Mesothelial cell of epicardium (in vitro differentiated cells): ENCODE measurements around the gene MBLAC1. TPM values are rescaled to one million over a fixed set of nuclear protein-coding genes. Genes with fewer than 3 reads are reported as not detected.
"Not testable (repeated sequence)": the region's sequence is repeated elsewhere in the genome, so short reads cannot be mapped to it uniquely, and the experiment has no call there.

Experiments
- DNase-seq, 2 experiments: peaks; one replicate each; pipeline ENCODE4 v3.0.0; 2021; ENCODE audit warnings: low spot score in 2 of 2; ENCODE audit not compliant: unreplicated experiment in 2 of 2
- H3K27ac Mint-ChIP-seq: 2 replicates; pipeline ENCODE4 v1.8.0; 2021; ENCODE audit warnings: mixed read lengths
- H3K27me3 Mint-ChIP-seq: 2 replicates; pipeline ENCODE4 v1.8.0; 2021; ENCODE audit warnings: low read depth, mixed read lengths
- H3K36me3 Mint-ChIP-seq: 2 replicates; pipeline ENCODE4 v1.8.0; 2021; ENCODE audit warnings: mixed read lengths
- H3K4me1 Mint-ChIP-seq: 2 replicates; pipeline ENCODE4 v1.8.0; 2021; ENCODE audit warnings: mixed read lengths
- H3K4me3 Mint-ChIP-seq: 2 replicates; pipeline ENCODE4 v1.8.0; 2021; ENCODE audit warnings: mild to moderate bottlenecking, moderate library complexity, mixed read lengths
- H3K9me3 Mint-ChIP-seq: 2 replicates; pipeline ENCODE4 v1.8.0; 2021; ENCODE audit warnings: mixed read lengths
- total RNA-seq: library from RNA; stranded (reverse); gene quantifications from 3 replicates; pipeline ENCODE4 v1.2.1, GENCODE V29; 2021
- TF ChIP-seq, protein P1 (sequence below): fragments of 200-600 bp; sonication (generic); IDR thresholded peaks from one replicate; pipeline ENCODE4 v1.5.0; 2021; ENCODE audit warnings: antibody characterized with exemption; ENCODE audit not compliant: unreplicated experiment

The MBLAC1 gene
- total RNA-seq, 1 donor from 2014 or later: 3.5 TPM

DNA sequence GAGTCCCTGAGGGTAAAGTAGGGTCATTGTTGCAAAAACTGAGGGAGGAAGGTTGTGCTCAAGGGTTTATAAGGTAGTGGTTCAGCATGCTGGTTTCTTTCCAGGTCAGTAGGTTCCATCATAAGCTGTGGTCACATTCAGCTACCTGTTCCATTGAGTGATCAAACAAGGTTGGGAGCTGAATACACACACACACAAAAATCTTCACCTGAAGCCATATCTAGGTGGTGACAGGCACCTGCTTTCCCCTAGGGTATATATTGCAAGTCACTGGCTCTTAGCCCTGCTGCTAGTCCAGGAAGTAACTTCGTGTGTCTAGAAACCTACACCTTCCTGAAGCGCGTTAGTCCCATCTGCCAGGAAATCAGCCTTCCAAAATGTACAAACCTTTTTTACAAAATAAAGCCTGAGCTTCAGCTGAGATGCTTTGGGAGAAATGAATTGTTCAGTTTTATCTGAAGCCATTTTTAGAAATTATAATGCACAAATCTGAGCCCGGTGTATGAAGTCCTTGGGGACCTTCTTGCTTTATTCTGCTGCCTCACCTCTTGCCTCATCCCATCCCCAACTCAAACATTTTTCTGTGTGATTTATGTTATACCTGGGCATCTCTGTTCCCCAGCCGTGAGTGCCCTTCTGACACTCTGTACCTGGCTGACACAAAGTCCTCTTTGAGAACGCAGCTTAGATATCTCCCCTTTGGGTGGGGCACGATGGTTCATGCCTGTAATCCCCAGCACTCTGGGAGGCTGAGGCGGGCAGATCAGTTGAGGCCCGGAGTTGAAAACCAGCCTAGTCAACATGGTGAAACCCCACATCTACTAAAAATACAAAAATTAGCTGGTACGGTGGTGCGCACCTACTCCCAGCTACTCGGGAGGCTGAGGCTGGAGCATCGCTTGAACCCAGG, 11.3 kb downstream of the MBLAC1 start:
- Mint-ChIP-seq H3K27me3 (peaks cover 7% of the 10 kb centered on the region), H3K36me3 (no peaks in the 10 kb centered on the region), H3K4me1 (peaks cover 2% of the 10 kb centered on the region), H3K4me3 (no peak overlapping the region), H3K27ac (no peak overlapping the region), H3K9me3 (no peaks in the 10 kb centered on the region)
- TF ChIP-seq, protein P1, sequence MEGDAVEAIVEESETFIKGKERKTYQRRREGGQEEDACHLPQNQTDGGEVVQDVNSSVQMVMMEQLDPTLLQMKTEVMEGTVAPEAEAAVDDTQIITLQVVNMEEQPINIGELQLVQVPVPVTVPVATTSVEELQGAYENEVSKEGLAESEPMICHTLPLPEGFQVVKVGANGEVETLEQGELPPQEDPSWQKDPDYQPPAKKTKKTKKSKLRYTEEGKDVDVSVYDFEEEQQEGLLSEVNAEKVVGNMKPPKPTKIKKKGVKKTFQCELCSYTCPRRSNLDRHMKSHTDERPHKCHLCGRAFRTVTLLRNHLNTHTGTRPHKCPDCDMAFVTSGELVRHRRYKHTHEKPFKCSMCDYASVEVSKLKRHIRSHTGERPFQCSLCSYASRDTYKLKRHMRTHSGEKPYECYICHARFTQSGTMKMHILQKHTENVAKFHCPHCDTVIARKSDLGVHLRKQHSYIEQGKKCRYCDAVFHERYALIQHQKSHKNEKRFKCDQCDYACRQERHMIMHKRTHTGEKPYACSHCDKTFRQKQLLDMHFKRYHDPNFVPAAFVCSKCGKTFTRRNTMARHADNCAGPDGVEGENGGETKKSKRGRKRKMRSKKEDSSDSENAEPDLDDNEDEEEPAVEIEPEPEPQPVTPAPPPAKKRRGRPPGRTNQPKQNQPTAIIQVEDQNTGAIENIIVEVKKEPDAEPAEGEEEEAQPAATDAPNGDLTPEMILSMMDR: no peak
- no peak for DNase-seq

DNA sequence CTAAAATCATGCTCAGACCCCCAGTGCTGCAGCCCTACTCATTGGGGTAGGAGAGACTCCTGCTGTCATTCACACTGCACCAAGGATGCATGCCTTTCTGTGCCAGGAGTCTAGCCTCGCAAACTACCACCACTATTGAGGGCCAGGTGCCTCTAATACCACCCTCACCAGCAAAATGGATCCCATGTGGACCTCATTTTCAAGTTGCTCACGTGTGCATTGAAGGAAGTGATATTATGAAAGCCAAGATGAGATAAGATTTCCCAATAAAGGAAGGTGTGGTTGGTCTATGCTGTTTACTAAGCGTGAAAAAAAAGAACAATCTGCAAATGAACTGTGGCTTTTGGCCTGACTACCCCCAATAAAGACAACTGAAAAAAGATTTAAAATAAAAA, 14.8 kb downstream of the MBLAC1 start:
- Mint-ChIP-seq H3K36me3 (no peaks in the 10 kb centered on the region), H3K27ac (no peak overlapping the region), H3K4me3 (no peak overlapping the region), H3K4me1 (peaks cover 3% of the 10 kb centered on the region), H3K27me3 (peaks cover 7% of the 10 kb centered on the region), H3K9me3 (no peaks in the 10 kb centered on the region)
- TF ChIP-seq, protein P1: no peak
- no peak for DNase-seq

DNA sequence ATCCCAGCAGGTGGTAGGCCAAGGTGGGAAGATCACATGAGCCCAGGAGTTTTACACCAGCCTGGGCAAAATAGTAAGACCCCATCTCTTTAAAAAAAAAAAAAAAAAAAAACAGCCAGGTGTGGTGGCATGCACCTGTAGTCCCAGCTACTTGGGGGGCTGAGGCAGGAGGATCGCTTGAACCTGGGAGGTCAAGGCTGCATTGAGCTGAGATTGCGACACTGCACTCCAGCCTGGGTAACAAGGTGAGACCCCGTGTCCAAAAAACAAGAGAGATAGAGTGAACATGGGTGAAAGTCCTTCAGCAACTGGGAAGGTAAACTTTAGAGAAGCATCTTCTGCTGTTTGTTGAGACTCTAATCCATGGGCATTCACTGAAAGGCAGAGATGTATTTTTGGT, 15.7 kb downstream of the MBLAC1 start:
- Mint-ChIP-seq H3K9me3 (no peaks in the 10 kb centered on the region), H3K36me3 (no peaks in the 10 kb centered on the region), H3K4me3 (no peak overlapping the region), H3K27me3 (peaks cover 7% of the 10 kb centered on the region), H3K4me1 (peaks cover 3% of the 10 kb centered on the region), H3K27ac (no peak overlapping the region)
- no peak for DNase-seq
- TF ChIP-seq, protein P1: no peak

DNA sequence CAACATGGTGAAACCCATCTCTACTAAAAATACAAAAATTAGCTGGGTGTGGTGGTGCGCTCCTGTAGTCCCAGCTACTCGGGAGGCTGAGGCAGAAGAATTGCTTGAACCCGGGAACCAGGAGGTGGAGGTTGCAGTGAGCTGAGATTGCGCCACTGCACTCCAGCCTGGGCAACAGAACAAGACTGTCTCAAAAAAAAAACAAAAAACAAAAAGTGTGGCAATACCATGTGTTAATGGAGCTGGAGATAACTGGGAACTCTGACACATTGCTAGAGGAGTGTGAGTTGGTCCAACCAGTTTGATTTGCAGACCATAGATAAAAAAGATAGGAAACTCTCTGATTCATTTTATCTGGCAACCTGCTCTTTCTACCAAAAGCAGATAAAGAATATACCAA, 19.6 kb downstream of the MBLAC1 start:
- H3K27me3 Mint-ChIP-seq, DNase-seq, H3K36me3 Mint-ChIP-seq, H3K9me3 Mint-ChIP-seq, H3K27ac Mint-ChIP-seq, H3K4me3 Mint-ChIP-seq: not testable (repeated sequence)
- H3K4me1 Mint-ChIP-seq: peaks cover 22% of the 10 kb centered on the region

DNA sequence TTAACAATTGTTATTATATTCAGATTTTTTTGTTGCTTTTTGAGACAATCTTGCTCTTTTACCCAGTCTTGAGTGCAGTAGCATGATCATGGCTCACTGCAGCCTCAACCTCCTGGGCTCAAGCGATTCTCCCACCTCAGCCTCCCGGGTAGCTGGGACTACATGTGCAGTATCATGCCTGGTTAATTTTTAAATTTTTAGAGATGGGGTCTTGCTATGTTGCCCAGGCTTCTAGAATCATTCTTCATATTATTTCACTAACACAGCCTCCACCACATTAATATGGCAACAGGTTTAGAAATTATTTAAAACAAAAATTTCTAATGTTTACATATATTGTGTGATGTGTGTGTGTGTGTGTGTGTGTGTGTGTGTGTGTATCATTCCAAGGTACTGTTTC, 20.5 kb downstream of the MBLAC1 start:
- TF ChIP-seq, protein P1: no peak
- Mint-ChIP-seq H3K4me3 (no peak overlapping the region), H3K36me3 (peaks cover 6% of the 10 kb centered on the region), H3K27ac (no peak overlapping the region), H3K4me1 (peaks cover 22% of the 10 kb centered on the region), H3K9me3 (no peaks in the 10 kb centered on the region), H3K27me3 (no peaks in the 10 kb centered on the region)
- DNase-seq: no peak

DNA sequence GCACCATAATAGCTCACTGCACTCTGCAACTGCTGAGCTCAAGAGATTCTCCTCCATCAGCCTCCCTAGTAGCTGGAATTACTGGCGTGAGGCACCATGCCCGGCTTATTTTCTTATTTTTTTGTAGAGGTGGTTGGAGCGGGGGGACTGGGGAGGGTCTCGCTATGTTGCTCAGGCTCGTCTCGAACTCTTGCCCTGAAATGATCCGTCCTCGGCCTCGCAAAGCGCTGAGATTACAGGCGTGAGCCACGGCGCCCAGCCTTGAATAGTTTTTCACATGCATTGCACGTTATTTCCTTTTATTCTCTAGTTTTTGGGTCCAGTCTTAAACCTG, 21.4 kb downstream of the MBLAC1 start:
- H3K36me3 Mint-ChIP-seq: peaks cover 10% of the 10 kb centered on the region
- no peaks in the 10 kb centered on the region for H3K9me3 Mint-ChIP-seq
- no peak for DNase-seq
- H3K27ac Mint-ChIP-seq: peak overlapping the region; percentile 96
- H3K27me3 Mint-ChIP-seq: no peaks in the 10 kb centered on the region
- H3K4me1 Mint-ChIP-seq: peaks cover 19% of the 10 kb centered on the region
- H3K4me3 Mint-ChIP-seq: peak overlapping the region; percentile 99
- TF ChIP-seq, protein P1: no peak
